Measurements from ENCODE around the gene MID1.

MID1 gene

DNA sequence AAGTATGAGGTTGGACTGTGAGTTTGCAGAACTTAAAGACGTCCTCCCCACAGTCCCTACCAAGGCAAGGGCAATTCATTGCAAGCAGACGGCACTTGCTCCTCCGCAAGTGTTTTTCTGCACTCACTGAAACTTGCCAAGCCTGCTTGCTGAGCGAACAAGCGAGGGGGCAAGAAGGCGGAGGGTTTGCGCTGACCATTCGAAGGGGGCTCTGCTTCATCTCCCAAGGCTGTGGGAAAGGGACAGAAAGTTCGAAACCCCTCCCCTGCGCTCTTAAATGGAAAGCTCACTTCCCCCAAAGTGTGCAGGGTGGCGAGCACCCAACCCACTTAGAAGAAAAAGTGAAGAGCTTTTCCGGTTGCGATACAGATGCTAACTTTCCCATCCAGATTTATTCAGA is 1.4 kb downstream of the MID1 start:
- Histone ChIP-seq H4K91ac (ENCODE audit: low read length) (no peak overlapping the region), H3K18ac (ENCODE audit: low read depth in 1 of 2, low read length in 2 of 2) (peak overlapping the region in 1 of 2 experiments; percentile 62), H3K9me3 (ENCODE audit: control insufficient read depth, low read length) (no peaks in the 10 kb centered on the region), H3K4me3 (ENCODE audit: insufficient read depth in 1 of 2, low read depth in 1 of 2, low read length in 2 of 2) (peak overlapping the region; percentile 55 to 83), H3K4me2 (ENCODE audit: low read length, poor library complexity, severe bottlenecking) (peak overlapping the region; percentile 65), H3K27me3 (ENCODE audit: control insufficient read depth in 1 of 2, insufficient read depth in 1 of 2, low read length in 2 of 2) (no peaks in the 10 kb centered on the region), H2BK15ac (ENCODE audit: low read depth, poor library complexity, severe bottlenecking) (no peak overlapping the region), H2AK5ac (ENCODE audit: low read length, severe bottlenecking) (no peak overlapping the region), H2BK12ac (ENCODE audit: low read length in 2 of 2) (no peak overlapping the region), H3K4ac (ENCODE audit: low read depth in 1 of 2, low read length in 2 of 2) (no peak overlapping the region), H2AFZ (ENCODE audit: low read depth, low read length) (no peak overlapping the region), H3K23ac (ENCODE audit: low read length in 2 of 2) (no peak overlapping the region), H3K4me1 (ENCODE audit: control insufficient read depth, insufficient read depth, low read depth, low read length) (peaks cover 1% of the 10 kb centered on the region), H3K9ac (ENCODE audit: low read length) (peak overlapping the region; percentile 85), H3K36me3 (ENCODE audit: control insufficient read depth in 1 of 2, insufficient read depth in 2 of 2, low read depth in 1 of 2, low read length in 2 of 2) (no peaks in the 10 kb centered on the region), H2BK5ac (ENCODE audit: low read depth, low read length, poor library complexity, severe bottlenecking) (no peak overlapping the region), H3K14ac (ENCODE audit: low read length in 2 of 2) (no peak overlapping the region), H2BK120ac (ENCODE audit: low read depth, low read length) (no peak overlapping the region), H3K79me1 (replicated peaks; ENCODE audit: low read length, poor library complexity, severe bottlenecking) (no peaks in the 10 kb centered on the region), H4K8ac (ENCODE audit: low read length) (no peak overlapping the region), H3K27ac (ENCODE audit: low read length, poor library complexity, severe bottlenecking) (peak overlapping the region; percentile 45)
- 0% methylated on average over 12 of the region's 13 CpGs for WGBS
- DNase-seq, result no peak

DNA sequence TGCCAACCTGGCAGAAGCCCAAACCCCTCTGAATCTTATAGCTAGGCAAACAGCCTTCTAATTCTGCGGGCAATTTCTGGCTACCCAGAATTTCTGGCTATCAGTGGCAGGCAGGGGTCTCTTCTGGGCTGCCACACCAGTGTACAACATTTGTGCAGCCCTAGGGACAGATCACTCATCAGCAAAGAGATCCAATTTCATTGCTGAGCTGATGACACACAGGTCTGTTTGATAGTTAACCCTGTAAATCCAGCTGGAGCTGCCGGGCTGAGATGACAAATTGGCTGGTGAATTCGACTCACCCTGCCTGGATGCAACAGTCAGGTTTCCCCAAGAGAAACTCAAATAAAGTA is 2.4 kb downstream of the MID1 start:
- no peak for DNase-seq
- peak overlapping the region in 1 of 2 experiments; percentile 83 for H3K4me3 ChIP-seq (ENCODE audit: insufficient read depth in 1 of 2, low read depth in 1 of 2, low read length in 2 of 2)
- peaks cover 1% of the 10 kb centered on the region for H3K4me1 ChIP-seq (ENCODE audit: control insufficient read depth, insufficient read depth, low read depth, low read length)
- H4K8ac ChIP-seq (ENCODE audit: low read length), result no peak overlapping the region
- no peaks in the 10 kb centered on the region for H3K9me3 ChIP-seq (ENCODE audit: control insufficient read depth, low read length)
- no peak overlapping the region for H2BK120ac ChIP-seq (ENCODE audit: low read depth, low read length)
- no peak overlapping the region for H2BK5ac ChIP-seq (ENCODE audit: low read depth, low read length, poor library complexity, severe bottlenecking)
- H3K4ac ChIP-seq (ENCODE audit: low read depth in 1 of 2, low read length in 2 of 2), result no peak overlapping the region
- no peak overlapping the region for H3K18ac ChIP-seq (ENCODE audit: low read depth in 1 of 2, low read length in 2 of 2)
- H3K14ac ChIP-seq (ENCODE audit: low read length in 2 of 2), result no peak overlapping the region
- no peak overlapping the region for H3K23ac ChIP-seq (ENCODE audit: low read length in 2 of 2)
- no peaks in the 10 kb centered on the region for H3K79me1 ChIP-seq (replicated peaks; ENCODE audit: low read length, poor library complexity, severe bottlenecking)
- H3K27me3 ChIP-seq (ENCODE audit: control insufficient read depth in 1 of 2, insufficient read depth in 1 of 2, low read length in 2 of 2), result no peaks in the 10 kb centered on the region
- no peak overlapping the region for H2AK5ac ChIP-seq (ENCODE audit: low read length, severe bottlenecking)
- no peak overlapping the region for H2AFZ ChIP-seq (ENCODE audit: low read depth, low read length)
- no peak overlapping the region for H3K27ac ChIP-seq (ENCODE audit: low read length, poor library complexity, severe bottlenecking)
- no peak overlapping the region for H2BK12ac ChIP-seq (ENCODE audit: low read length in 2 of 2)
- no peak overlapping the region for H2BK15ac ChIP-seq (ENCODE audit: low read depth, poor library complexity, severe bottlenecking)
- 31% methylated on average over 3 of the region's 3 CpGs for WGBS
- no peaks in the 10 kb centered on the region for H3K36me3 ChIP-seq (ENCODE audit: control insufficient read depth in 1 of 2, insufficient read depth in 2 of 2, low read depth in 1 of 2, low read length in 2 of 2)
- peak overlapping the region; percentile 14 for H3K4me2 ChIP-seq (ENCODE audit: low read length, poor library complexity, severe bottlenecking)
- no peak overlapping the region for H4K91ac ChIP-seq (ENCODE audit: low read length)
- H3K9ac ChIP-seq (ENCODE audit: low read length), result peak overlapping the region; percentile 85

DNA sequence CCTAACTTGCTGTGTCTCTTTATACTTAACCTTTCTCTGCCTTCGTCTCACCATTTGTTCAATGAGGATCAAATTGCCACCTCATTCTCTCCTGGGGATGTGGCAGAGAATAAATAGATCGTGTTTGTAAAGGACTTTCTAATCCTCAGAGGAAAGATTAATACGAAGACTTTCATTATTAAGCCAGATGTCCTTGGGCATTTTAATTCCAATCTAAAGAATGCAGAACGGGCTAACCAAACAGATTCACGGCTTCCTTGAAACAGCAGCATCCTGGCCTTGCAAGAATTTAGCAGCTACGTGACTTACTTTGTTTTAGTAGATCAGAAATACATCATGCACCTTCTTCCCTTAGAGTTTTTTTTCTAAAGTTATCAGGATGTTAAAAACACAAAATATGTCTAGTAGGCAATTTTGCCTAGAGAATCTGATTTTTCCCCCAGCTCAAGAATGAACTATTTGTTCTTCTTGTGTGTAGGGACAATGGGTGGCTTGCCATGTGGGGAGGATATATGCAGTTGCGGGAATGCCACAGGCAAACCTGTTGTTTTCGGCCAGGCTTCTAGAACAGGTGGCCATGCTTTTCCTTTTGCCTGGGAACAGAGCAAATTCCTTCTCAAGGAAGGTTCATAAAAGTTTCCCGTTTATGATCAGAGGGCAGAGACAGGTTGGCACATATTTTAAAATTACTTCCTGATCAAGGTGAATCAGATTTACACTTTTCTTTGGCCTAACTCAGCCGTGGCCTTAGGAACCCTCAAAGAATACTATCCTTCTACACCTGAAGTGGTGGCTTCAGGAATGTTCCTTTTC is 3.0 kb downstream of the MID1 start:
- Histone ChIP-seq H2AFZ (ENCODE audit: low read depth, low read length) (no peak overlapping the region), H2AK5ac (ENCODE audit: low read length, severe bottlenecking) (no peak overlapping the region), H4K91ac (ENCODE audit: low read length) (no peak overlapping the region), H3K4ac (ENCODE audit: low read depth in 1 of 2, low read length in 2 of 2) (no peak overlapping the region), H3K4me2 (ENCODE audit: low read length, poor library complexity, severe bottlenecking) (peak overlapping the region; percentile 53), H3K23ac (ENCODE audit: low read length in 2 of 2) (no peak overlapping the region), H2BK120ac (ENCODE audit: low read depth, low read length) (no peak overlapping the region), H3K79me1 (replicated peaks; ENCODE audit: low read length, poor library complexity, severe bottlenecking) (no peaks in the 10 kb centered on the region), H3K27ac (ENCODE audit: low read length, poor library complexity, severe bottlenecking) (peak overlapping the region; percentile 64), H3K4me1 (ENCODE audit: control insufficient read depth, insufficient read depth, low read depth, low read length) (peaks cover 1% of the 10 kb centered on the region), H3K14ac (ENCODE audit: low read length in 2 of 2) (no peak overlapping the region), H3K18ac (ENCODE audit: low read depth in 1 of 2, low read length in 2 of 2) (no peak overlapping the region), H3K9me3 (ENCODE audit: control insufficient read depth, low read length) (no peaks in the 10 kb centered on the region), H3K36me3 (ENCODE audit: control insufficient read depth in 1 of 2, insufficient read depth in 2 of 2, low read depth in 1 of 2, low read length in 2 of 2) (no peaks in the 10 kb centered on the region), H3K9ac (ENCODE audit: low read length) (peak overlapping the region; percentile 80), H2BK5ac (ENCODE audit: low read depth, low read length, poor library complexity, severe bottlenecking) (no peak overlapping the region), H2BK15ac (ENCODE audit: low read depth, poor library complexity, severe bottlenecking) (no peak overlapping the region), H2BK12ac (ENCODE audit: low read length in 2 of 2) (no peak overlapping the region), H4K8ac (ENCODE audit: low read length) (no peak overlapping the region), H3K4me3 (ENCODE audit: insufficient read depth in 1 of 2, low read depth in 1 of 2, low read length in 2 of 2) (no peak overlapping the region), H3K27me3 (ENCODE audit: control insufficient read depth in 1 of 2, insufficient read depth in 1 of 2, low read length in 2 of 2) (no peaks in the 10 kb centered on the region)
- 58% methylated on average over 6 of the region's 10 CpGs for WGBS
- no peak for DNase-seq

DNA sequence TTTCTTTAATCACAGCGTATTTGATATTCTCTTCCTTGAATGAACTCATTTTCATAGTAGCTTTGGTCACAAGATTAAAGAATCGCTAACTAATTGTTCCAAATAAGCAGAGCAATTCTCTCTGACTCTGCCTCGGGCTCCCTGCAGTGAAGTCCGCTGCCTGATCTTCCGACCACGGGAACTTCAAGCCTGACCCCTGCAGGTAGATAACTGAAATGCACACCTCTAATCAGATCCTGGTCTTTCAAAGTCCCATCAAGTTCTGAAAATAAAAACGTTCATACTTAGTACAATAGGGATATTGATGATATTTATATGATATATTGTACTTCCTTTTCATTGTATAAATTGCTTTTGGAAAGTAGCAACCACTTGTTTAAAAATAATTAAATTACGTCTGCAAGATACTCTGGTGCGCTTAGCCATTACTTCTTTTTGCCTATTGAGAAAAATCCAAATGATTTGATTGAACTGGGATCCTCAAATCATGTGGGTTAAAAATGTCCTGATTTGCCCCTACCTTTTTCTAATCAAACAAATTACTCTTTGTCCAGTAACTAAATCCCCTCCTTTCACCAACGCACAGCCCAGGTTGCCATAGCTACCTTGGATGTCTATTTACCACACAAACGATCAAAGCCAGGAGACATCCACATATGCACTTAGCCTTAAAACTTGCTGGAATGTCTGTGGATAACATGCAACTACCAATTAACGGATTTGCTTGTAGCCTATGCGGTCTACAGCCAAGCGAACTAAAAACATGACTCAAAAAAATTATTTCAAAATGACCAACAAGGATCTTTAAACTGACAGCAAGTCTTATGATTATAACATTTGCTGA is 4.2 kb downstream of the MID1 start:
- no peak overlapping the region for H2BK15ac ChIP-seq (ENCODE audit: low read depth, poor library complexity, severe bottlenecking)
- H4K91ac ChIP-seq (ENCODE audit: low read length), result no peak overlapping the region
- H2BK5ac ChIP-seq (ENCODE audit: low read depth, low read length, poor library complexity, severe bottlenecking), result no peak overlapping the region
- WGBS, result 27% methylated on average over 8 of the region's 14 CpGs
- no peak overlapping the region for H3K14ac ChIP-seq (ENCODE audit: low read length in 2 of 2)
- DNase-seq, result peak; percentile 53
- no peak overlapping the region for H3K18ac ChIP-seq (ENCODE audit: low read depth in 1 of 2, low read length in 2 of 2)
- H3K27me3 ChIP-seq (ENCODE audit: control insufficient read depth in 1 of 2, insufficient read depth in 1 of 2, low read length in 2 of 2), result no peaks in the 10 kb centered on the region
- H3K36me3 ChIP-seq (ENCODE audit: control insufficient read depth in 1 of 2, insufficient read depth in 2 of 2, low read depth in 1 of 2, low read length in 2 of 2), result no peaks in the 10 kb centered on the region
- no peak overlapping the region for H2BK120ac ChIP-seq (ENCODE audit: low read depth, low read length)
- no peak overlapping the region for H3K27ac ChIP-seq (ENCODE audit: low read length, poor library complexity, severe bottlenecking)
- no peak overlapping the region for H2BK12ac ChIP-seq (ENCODE audit: low read length in 2 of 2)
- no peak overlapping the region for H3K4ac ChIP-seq (ENCODE audit: low read depth in 1 of 2, low read length in 2 of 2)
- H3K79me1 ChIP-seq (replicated peaks; ENCODE audit: low read length, poor library complexity, severe bottlenecking), result no peaks in the 10 kb centered on the region
- peak overlapping the region; percentile 80 for H3K9ac ChIP-seq (ENCODE audit: low read length)
- no peak overlapping the region for H3K23ac ChIP-seq (ENCODE audit: low read length in 2 of 2)
- H3K4me1 ChIP-seq (ENCODE audit: control insufficient read depth, insufficient read depth, low read depth, low read length), result peaks cover 1% of the 10 kb centered on the region
- no peak overlapping the region for H4K8ac ChIP-seq (ENCODE audit: low read length)
- no peak overlapping the region for H2AK5ac ChIP-seq (ENCODE audit: low read length, severe bottlenecking)
- H2AFZ ChIP-seq (ENCODE audit: low read depth, low read length), result no peak overlapping the region
- H3K9me3 ChIP-seq (ENCODE audit: control insufficient read depth, low read length), result no peaks in the 10 kb centered on the region
- H3K4me2 ChIP-seq (ENCODE audit: low read length, poor library complexity, severe bottlenecking), result no peak overlapping the region
- H3K4me3 ChIP-seq (ENCODE audit: insufficient read depth in 1 of 2, low read depth in 1 of 2, low read length in 2 of 2), result peak overlapping the region in 1 of 2 experiments; percentile 38

All from mesenchymal stem cell (in vitro differentiated cells and primary cell).